ENCODE data around the gene BET1L.

DNA sequence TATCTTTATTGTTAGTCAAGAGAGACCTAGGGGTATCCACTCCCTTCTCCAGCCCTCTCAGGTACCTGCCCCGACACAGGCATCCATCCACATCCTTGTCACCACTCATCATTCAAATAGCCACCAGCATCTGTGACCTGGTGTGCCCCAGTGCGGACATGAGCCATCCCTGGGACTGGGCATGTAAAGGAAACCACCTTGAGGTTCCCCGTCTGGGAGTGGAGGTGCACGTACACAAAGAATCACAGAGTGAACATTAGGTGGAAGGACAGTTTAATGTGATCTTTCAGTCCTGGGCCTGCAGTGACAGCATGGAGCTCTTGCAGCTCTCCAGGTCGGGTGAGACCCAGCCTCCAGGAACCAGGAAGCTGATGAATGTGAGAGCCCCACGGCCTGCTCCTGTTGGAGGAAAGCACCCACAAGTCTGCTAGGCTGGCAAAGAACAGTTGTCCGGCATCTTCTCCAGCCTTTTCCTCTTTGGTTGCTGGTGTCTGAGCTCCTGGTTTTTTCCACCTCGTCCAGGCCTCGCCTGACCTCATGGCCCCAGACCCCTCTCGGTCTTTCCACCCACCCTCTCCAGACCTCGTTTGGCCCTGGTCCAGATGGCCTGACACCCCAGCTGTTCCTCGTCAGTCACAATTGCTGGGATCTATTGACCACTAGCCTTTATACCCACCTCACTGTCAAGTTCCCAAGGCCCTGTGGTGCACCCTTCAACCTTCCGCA is 46.1 kb upstream of the BET1L start:
- TF ChIP-seq, protein P1, sequence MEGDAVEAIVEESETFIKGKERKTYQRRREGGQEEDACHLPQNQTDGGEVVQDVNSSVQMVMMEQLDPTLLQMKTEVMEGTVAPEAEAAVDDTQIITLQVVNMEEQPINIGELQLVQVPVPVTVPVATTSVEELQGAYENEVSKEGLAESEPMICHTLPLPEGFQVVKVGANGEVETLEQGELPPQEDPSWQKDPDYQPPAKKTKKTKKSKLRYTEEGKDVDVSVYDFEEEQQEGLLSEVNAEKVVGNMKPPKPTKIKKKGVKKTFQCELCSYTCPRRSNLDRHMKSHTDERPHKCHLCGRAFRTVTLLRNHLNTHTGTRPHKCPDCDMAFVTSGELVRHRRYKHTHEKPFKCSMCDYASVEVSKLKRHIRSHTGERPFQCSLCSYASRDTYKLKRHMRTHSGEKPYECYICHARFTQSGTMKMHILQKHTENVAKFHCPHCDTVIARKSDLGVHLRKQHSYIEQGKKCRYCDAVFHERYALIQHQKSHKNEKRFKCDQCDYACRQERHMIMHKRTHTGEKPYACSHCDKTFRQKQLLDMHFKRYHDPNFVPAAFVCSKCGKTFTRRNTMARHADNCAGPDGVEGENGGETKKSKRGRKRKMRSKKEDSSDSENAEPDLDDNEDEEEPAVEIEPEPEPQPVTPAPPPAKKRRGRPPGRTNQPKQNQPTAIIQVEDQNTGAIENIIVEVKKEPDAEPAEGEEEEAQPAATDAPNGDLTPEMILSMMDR (IDR thresholded peaks at IDR 0.05; ENCODE audit: insufficient read depth, low read length): no peak
- TF ChIP-seq REST (IDR thresholded peaks at IDR 0.05; ENCODE audit: insufficient replicate concordance, low read depth) (no peak), POLR2AphosphoS5 (IDR thresholded peaks at IDR 0.05; ENCODE audit: low read depth) (no peak; the same call in 1 of the 2 replicates), GABPA (IDR thresholded peaks at IDR 0.05; ENCODE audit: low read depth) (no peak)
